Natural killer cell (primary cell): ENCODE data around the gene ADCY2. TPM values are rescaled to one million over a fixed set of nuclear protein-coding genes. Genes with fewer than 3 reads are reported as not detected.

Experiments
- ATAC-seq, 3 donors: fragments of 150-1000 bp in 2 of 3; fragments of 200-7000 bp in 1 of 3; cut with Tn5 transposase; 1 replicate in 1 of 3; 2 replicates in 2 of 3; pipeline ENCODE4 v1.10.0; 2021; ENCODE audit warnings: mild to moderate bottlenecking in 2 of 3, moderate library complexity in 2 of 3
- DNase-seq, 2 donors: peaks; one replicate each; pipeline versions ENCODE4 v3.0.0 to v3.0.0-alpha.2; 2013 to 2021; ENCODE audit warnings: mixed read lengths in 1 of 2
- H3K27ac ChIP-seq: one replicate; pipeline ENCODE4 v1.5.1; 2013; ENCODE audit warnings: mild to moderate bottlenecking, low read length
- H3K27me3 ChIP-seq: one replicate; pipeline ENCODE4 v1.6.1; 2013; ENCODE audit warnings: low read length; ENCODE audit not compliant: control insufficient read depth, insufficient read depth
- H3K36me3 ChIP-seq: one replicate; pipeline ENCODE4 v1.6.1; 2013; ENCODE audit warnings: low read length; ENCODE audit not compliant: control insufficient read depth, insufficient read depth
- H3K4me1 ChIP-seq: one replicate; pipeline ENCODE4 v1.6.1; 2013; ENCODE audit warnings: low read length; ENCODE audit not compliant: control insufficient read depth, insufficient read depth
- H3K4me3 ChIP-seq: one replicate; pipeline ENCODE4 v1.5.1; 2013; ENCODE audit warnings: low read length
- H3K9me3 ChIP-seq: one replicate; pipeline ENCODE4 v1.6.1; 2013; ENCODE audit warnings: low read length; ENCODE audit not compliant: control insufficient read depth, insufficient read depth
- H3K27ac Mint-ChIP-seq, 2 donors: one replicate each; pipeline ENCODE4 v1.8.0; 2022; ENCODE audit warnings: mild to moderate bottlenecking in 2 of 2, mixed read lengths in 2 of 2, moderate library complexity in 1 of 2
- H3K27me3 Mint-ChIP-seq, 2 donors: one replicate each; pipeline ENCODE4 v1.8.0; 2022; ENCODE audit warnings: low read depth in 2 of 2, mixed read lengths in 2 of 2
- H3K36me3 Mint-ChIP-seq: one replicate; pipeline ENCODE4 v1.8.0; 2022; ENCODE audit warnings: mixed read lengths
- H3K4me1 Mint-ChIP-seq, 2 donors: one replicate each; pipeline ENCODE4 v1.8.0; 2022; ENCODE audit warnings: mixed read lengths in 2 of 2
- H3K4me3 Mint-ChIP-seq: one replicate; pipeline ENCODE4 v1.8.0; 2022; ENCODE audit warnings: mild to moderate bottlenecking, moderate library complexity, mixed read lengths
- H3K9me3 Mint-ChIP-seq, 2 donors: one replicate each; pipeline ENCODE4 v1.8.0; 2022; ENCODE audit warnings: mixed read lengths in 2 of 2
- WGBS: methylation state at CpG from one replicate; pipeline ENCODE4 v1.1.7; 2013; ENCODE audit warnings: missing lambda C conversion rate; ENCODE audit not compliant: insufficient coverage; 5-methylcytosine and 5-hydroxymethylcytosine counted together
- intact Hi-C: fragments of 100-400 bp; cut with micrococcal nuclease; formaldehyde crosslinking; loops from one replicate; pipeline ENCODE4 v1.14.2; 2022
- total RNA-seq, 4 donors: library from RNA; stranded (reverse); fragments of 120-200 nt in 1 of 4; gene quantifications; one replicate each; pipeline versions ENCODE4 v1.2.3 to v1.2.4, GENCODE V29; 2013 to 2022
- TF ChIP-seq, protein P1 (sequence below): fragments of 200-600 bp; IDR thresholded peaks from one replicate; pipeline ENCODE4 v1.8.0; 2022; ENCODE audit warnings: antibody characterized with exemption

ADCY2 gene
- total RNA-seq, 3 donors from 2014 or later (not counting 1 experiment from before 2014, with no cell fraction given), result not detected

DNA sequence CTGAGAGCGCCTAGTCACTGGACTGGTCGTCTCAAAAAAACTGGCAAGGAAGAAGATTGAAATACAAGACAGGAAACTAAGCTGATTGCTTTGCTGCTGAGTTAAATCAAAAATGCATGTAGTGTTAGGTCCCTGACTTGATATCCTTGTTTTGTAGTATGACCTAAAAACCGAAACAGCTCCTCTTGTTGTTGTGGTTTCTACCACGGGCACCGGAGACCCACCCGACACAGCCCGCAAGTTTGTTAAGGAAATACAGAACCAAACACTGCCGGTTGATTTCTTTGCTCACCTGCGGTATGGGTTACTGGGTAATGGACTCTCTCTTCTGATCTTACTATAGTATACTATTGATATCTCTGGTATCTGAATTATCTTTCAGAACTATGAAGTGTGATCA, 477.3 kb downstream of the ADCY2 start:
- Mint-ChIP-seq H3K36me3 (peaks cover 10% of the 10 kb centered on the region), H3K4me1 (peaks cover 55 to 60% of the 10 kb centered on the region in 2 donors), H3K9me3 (no peaks in the 10 kb centered on the region), H3K27ac (peak overlapping the region; percentile 30 to 43), H3K4me3 (peak overlapping the region; percentile 35), H3K27me3 (no peaks in the 10 kb centered on the region)
- intact Hi-C loops, result no loop called here
- H3K27me3 ChIP-seq, result no peaks in the 10 kb centered on the region
- peak overlapping the region; percentile 0 for H3K27ac ChIP-seq
- H3K9me3 ChIP-seq, result no peaks in the 10 kb centered on the region
- DNase-seq (peak in 1 of 2 donors; percentile 44), ATAC-seq (no peak)
- TF ChIP-seq, protein P1, sequence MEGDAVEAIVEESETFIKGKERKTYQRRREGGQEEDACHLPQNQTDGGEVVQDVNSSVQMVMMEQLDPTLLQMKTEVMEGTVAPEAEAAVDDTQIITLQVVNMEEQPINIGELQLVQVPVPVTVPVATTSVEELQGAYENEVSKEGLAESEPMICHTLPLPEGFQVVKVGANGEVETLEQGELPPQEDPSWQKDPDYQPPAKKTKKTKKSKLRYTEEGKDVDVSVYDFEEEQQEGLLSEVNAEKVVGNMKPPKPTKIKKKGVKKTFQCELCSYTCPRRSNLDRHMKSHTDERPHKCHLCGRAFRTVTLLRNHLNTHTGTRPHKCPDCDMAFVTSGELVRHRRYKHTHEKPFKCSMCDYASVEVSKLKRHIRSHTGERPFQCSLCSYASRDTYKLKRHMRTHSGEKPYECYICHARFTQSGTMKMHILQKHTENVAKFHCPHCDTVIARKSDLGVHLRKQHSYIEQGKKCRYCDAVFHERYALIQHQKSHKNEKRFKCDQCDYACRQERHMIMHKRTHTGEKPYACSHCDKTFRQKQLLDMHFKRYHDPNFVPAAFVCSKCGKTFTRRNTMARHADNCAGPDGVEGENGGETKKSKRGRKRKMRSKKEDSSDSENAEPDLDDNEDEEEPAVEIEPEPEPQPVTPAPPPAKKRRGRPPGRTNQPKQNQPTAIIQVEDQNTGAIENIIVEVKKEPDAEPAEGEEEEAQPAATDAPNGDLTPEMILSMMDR, result no peak
- peaks cover 10% of the 10 kb centered on the region for H3K4me1 ChIP-seq
- WGBS, result 51% methylated on average over 7 of the region's 9 CpGs
- peaks cover 34% of the 10 kb centered on the region for H3K36me3 ChIP-seq
- no peak overlapping the region for H3K4me3 ChIP-seq

- Histone ChIP-seq H3K4me3 (no peak overlapping the region), H3K4me1 (peaks cover 5% of the 10 kb centered on the region), H3K27ac (no peak overlapping the region), H3K36me3 (peaks cover 41% of the 10 kb centered on the region), H3K27me3 (no peaks in the 10 kb centered on the region), H3K9me3 (no peaks in the 10 kb centered on the region)
- Mint-ChIP-seq H3K4me3 (no peak overlapping the region), H3K36me3 (peaks cover 10% of the 10 kb centered on the region), H3K27ac (no peak overlapping the region), H3K27me3 (no peaks in the 10 kb centered on the region), H3K4me1 (peaks cover 49 to 53% of the 10 kb centered on the region in 2 donors), H3K9me3 (no peaks in the 10 kb centered on the region)
- DNase-seq, result no peak
- intact Hi-C loops, result no loop called here
- 100% methylated on average over 1 of the region's 2 CpGs for WGBS
- TF ChIP-seq, protein P1, result no peak
- ATAC-seq, result no peak
These were observed 478.7 kb downstream of the ADCY2 start for GRCh38 chr5:7874639-7875038.

- DNase-seq (no peak), ATAC-seq (no peak)
- no peak overlapping the region for H3K27ac Mint-ChIP-seq
- H3K27ac ChIP-seq, result no peak overlapping the region
- no peaks in the 10 kb centered on the region for H3K27me3 ChIP-seq
- WGBS, result 97% methylated on average over 4 of the region's 4 CpGs
- no peaks in the 10 kb centered on the region for H3K9me3 ChIP-seq
- H3K4me3 Mint-ChIP-seq, result no peak overlapping the region
- H3K4me3 ChIP-seq, result no peak overlapping the region
- no peaks in the 10 kb centered on the region for H3K27me3 Mint-ChIP-seq
- intact Hi-C loops, result no loop called here
- H3K9me3 Mint-ChIP-seq, result no peaks in the 10 kb centered on the region
- peaks cover 46% of the 10 kb centered on the region for H3K36me3 ChIP-seq
- peaks cover 44 to 48% of the 10 kb centered on the region in 2 donors for H3K4me1 Mint-ChIP-seq
- TF ChIP-seq, protein P1, result no peak
- peaks cover 3% of the 10 kb centered on the region for H3K4me1 ChIP-seq
- H3K36me3 Mint-ChIP-seq, result peaks cover 10% of the 10 kb centered on the region
These were observed 479.2 kb downstream of the ADCY2 start for GRCh38 chr5:7875151-7875550.

GRCh38 chr5:7876867-7877266, 480.9 kb downstream of the ADCY2 start:
- Histone ChIP-seq H3K4me3 (no peak overlapping the region), H3K9me3 (no peaks in the 10 kb centered on the region), H3K4me1 (no peaks in the 10 kb centered on the region), H3K36me3 (peaks cover 57% of the 10 kb centered on the region), H3K27ac (no peak overlapping the region), H3K27me3 (no peaks in the 10 kb centered on the region)
- H3K4me1 Mint-ChIP-seq, result peaks cover 31 to 34% of the 10 kb centered on the region in 2 donors
- intact Hi-C loops, result no loop called here
- H3K9me3 Mint-ChIP-seq, result no peaks in the 10 kb centered on the region
- no peak overlapping the region for H3K27ac Mint-ChIP-seq
- TF ChIP-seq, protein P1, result no peak
- no peak overlapping the region for H3K4me3 Mint-ChIP-seq
- no peak for ATAC-seq
- peaks cover 10% of the 10 kb centered on the region for H3K36me3 Mint-ChIP-seq
- 72% methylated on average over 3 of the region's 3 CpGs for WGBS
- H3K27me3 Mint-ChIP-seq, result no peaks in the 10 kb centered on the region
- DNase-seq, result no peak
